ENCODE measurements around the gene RAB3IL1.

The RAB3IL1 gene

GRCh38 chr11:61871158-61871597, 46.2 kb downstream of the RAB3IL1 start (continued):
- TF ChIP-seq ZNF518A (tag by site-specific recombination; conservative IDR thresholded peaks at IDR 0.05; ENCODE audit: low read depth) (no peak), ZBTB10 (tag by site-specific recombination; IDR thresholded peaks at IDR 0.05) (no peak), ZBTB26 (tag by site-specific recombination; optimal IDR thresholded peaks at IDR 0.05) (peak; percentile 27), ZNF121 (tag by site-specific recombination; IDR thresholded peaks at IDR 0.05) (no peak), PRDM10 (tag by site-specific recombination; IDR thresholded peaks at IDR 0.05) (peak; percentile 5; the same call in 1 of the 2 replicates), ZNF510 (tag by site-specific recombination; IDR thresholded peaks at IDR 0.05; ENCODE audit: insufficient replicate concordance) (no peak), PATZ1 (tag by site-specific recombination; IDR thresholded peaks at IDR 0.05) (no peak), ZNF660 (tag by site-specific recombination; IDR thresholded peaks at IDR 0.05) (0 out of 2 replicates have a peak, but pooled peaks have one; percentile 22), ZNF132 (tag by site-specific recombination; IDR thresholded peaks at IDR 0.05; ENCODE audit: borderline replicate concordance) (no peak), SP3 (tag by site-specific recombination; IDR thresholded peaks at IDR 0.05) (no peak), ZNF449 (tag by site-specific recombination; IDR thresholded peaks at IDR 0.05) (no peak), KLF10 (tag by site-specific recombination; IDR thresholded peaks at IDR 0.05) (no peak), ZNF544 (tag by site-specific recombination; IDR thresholded peaks at IDR 0.05) (no peak), MEIS1 (CRISPR knock-in tag; IDR thresholded peaks at IDR 0.05; ENCODE audit: borderline replicate concordance) (no peak), ZNF423 (tag by site-specific recombination; IDR thresholded peaks at IDR 0.05) (no peak), ZNF184 (tag by site-specific recombination; IDR thresholded peaks at IDR 0.05) (no peak), ZNF558 (tag by site-specific recombination; IDR thresholded peaks at IDR 0.05) (no peak)
